NK-92 treated with Interleukin-12 subunit alpha and Interleukin-12 subunit beta, amount 100 ng/mL, for 24 hours (cell line): ENCODE measurements around the gene CFAP45.
"Not testable (repeated sequence)": the region's sequence is repeated elsewhere in the genome, so short reads cannot be mapped to it uniquely, and the experiment has no call there.

Experiments
- DNase-seq: peaks from one replicate; lab custom pipeline; 2025; lab: John Stamatoyannopoulos, UW

The CFAP45 gene

GRCh38 chr1:159904036-159904435 lies 4.1 kb upstream of the CFAP45 start:
- not testable (repeated sequence) for DNase-seq

- no peak for DNase-seq
Measured at GRCh38 chr1:159902541-159902940, 2.6 kb upstream of the CFAP45 start.

GRCh38 chr1:159900755-159901360 lies 893 bp upstream of the CFAP45 start:
- DNase-seq: no peak

- not testable (repeated sequence) for DNase-seq
Measured at GRCh38 chr1:159899634-159900033, 331 bp downstream of the CFAP45 start.

- no peak for DNase-seq
Measured at GRCh38 chr1:159898527-159898926, 1.4 kb downstream of the CFAP45 start.

GRCh38 chr1:159897962-159898361 lies 2.0 kb downstream of the CFAP45 start:
- DNase-seq: no peak

GRCh38 chr1:159896546-159896930 lies 3.4 kb downstream of the CFAP45 start:
- no peak for DNase-seq

GRCh38 chr1:159895836-159896545 lies 4.0 kb downstream of the CFAP45 start:
- DNase-seq: no peak

GRCh38 chr1:159895286-159895685 lies 4.7 kb downstream of the CFAP45 start:
- DNase-seq: no peak

- no peak for DNase-seq
Measured at GRCh38 chr1:159892944-159893343, 7.0 kb downstream of the CFAP45 start.

GRCh38 chr1:159891275-159892157 lies 8.4 kb downstream of the CFAP45 start:
- DNase-seq: peak; percentile 78

GRCh38 chr1:159890390-159890789 lies 9.6 kb downstream of the CFAP45 start:
- DNase-seq: no peak

- no peak for DNase-seq
Measured at GRCh38 chr1:159889821-159890252, 10.1 kb downstream of the CFAP45 start.

- no peak for DNase-seq
Measured at GRCh38 chr1:159889202-159889601, 10.8 kb downstream of the CFAP45 start.

GRCh38 chr1:159884296-159884695 lies 15.7 kb downstream of the CFAP45 start:
- DNase-seq: no peak

GRCh38 chr1:159883134-159883533 lies 16.8 kb downstream of the CFAP45 start:
- DNase-seq: no peak

GRCh38 chr1:159882527-159882862 lies 17.5 kb downstream of the CFAP45 start:
- DNase-seq: no peak

GRCh38 chr1:159881622-159882526 lies 18.1 kb downstream of the CFAP45 start:
- no peak for DNase-seq

- DNase-seq: no peak
Measured at GRCh38 chr1:159880430-159880829, 19.5 kb downstream of the CFAP45 start.

GRCh38 chr1:159879977-159880376 lies 20.0 kb downstream of the CFAP45 start:
- DNase-seq: no peak

GRCh38 chr1:159879136-159879535 lies 20.8 kb downstream of the CFAP45 start:
- no peak for DNase-seq
